Measurements from ENCODE around the gene BOLA3. TPM values are rescaled to one million over a fixed set of nuclear protein-coding genes. Genes with fewer than 3 reads are reported as not detected.
A peak's percentile ranks its signal among the peaks of the same experiment; 100 is the strongest.
"Not testable (repeated sequence)": the region's sequence is repeated elsewhere in the genome, so short reads cannot be mapped to it uniquely, and the experiment has no call there.

BOLA3 gene
- total RNA-seq, 1 donor from 2014 or later: 48.8 TPM

- Histone ChIP-seq H3K4me3 (ENCODE audit: insufficient read depth, low read depth, low read length) (no peak overlapping the region), H3K4me2 (ENCODE audit: low read length) (peak overlapping the region; percentile 29), H3K4me1 (ENCODE audit: insufficient read depth, low read length) (no peaks in the 10 kb centered on the region), H3K79me2 (ENCODE audit: insufficient read depth, low read length) (no peaks in the 10 kb centered on the region), H3K36me3 (ENCODE audit: insufficient read depth, low read length) (peaks cover 6% of the 10 kb centered on the region), H4K20me1 (ENCODE audit: insufficient read depth, low read length) (no peaks in the 10 kb centered on the region), H3K9ac (ENCODE audit: low read length) (no peak overlapping the region), H3K27ac (ENCODE audit: low read depth, low read length) (no peak overlapping the region), H3K27me3 (ENCODE audit: insufficient read depth, low read length) (peaks cover 4% of the 10 kb centered on the region), H2AFZ (ENCODE audit: low read depth, low read length) (peak overlapping the region; percentile 47), H3K9me3 (ENCODE audit: insufficient read depth, low read depth, low read length) (no peaks in the 10 kb centered on the region)
- Mint-ChIP-seq H3K36me3 (ENCODE audit: low read depth, unreplicated experiment) (peaks cover 7% of the 10 kb centered on the region), H3K27me3 (ENCODE audit: low read depth, unreplicated experiment) (peaks cover 2% of the 10 kb centered on the region), H3K4me1 (ENCODE audit: low read depth, unreplicated experiment) (no peaks in the 10 kb centered on the region), H3K9me3 (ENCODE audit: unreplicated experiment) (no peaks in the 10 kb centered on the region), H3K4me3 (ENCODE audit: unreplicated experiment) (no peak overlapping the region), H3K27ac (ENCODE audit: unreplicated experiment) (no peak overlapping the region)
- FAIRE-seq (no peak), DNase-seq (ENCODE audit: low read depth) (no peak)
- TF ChIP-seq EZH2 (IDR thresholded peaks at IDR 0.05; ENCODE audit: insufficient read depth, low read length): no peak
- TF ChIP-seq CTCF (IDR thresholded peaks at IDR 0.05; ENCODE audit: insufficient read depth, low read depth, low read length): no peak
Observed at GRCh38 chr2:74130211-74130995, 17.3 kb downstream of the BOLA3 start.

GRCh38 chr2:74128206-74128605 lies 19.5 kb downstream of the BOLA3 start:
- Mint-ChIP-seq H3K27me3 (ENCODE audit: low read depth, unreplicated experiment) (peaks cover 2% of the 10 kb centered on the region), H3K4me1 (ENCODE audit: low read depth, unreplicated experiment) (no peaks in the 10 kb centered on the region), H3K27ac (ENCODE audit: unreplicated experiment) (no peak overlapping the region), H3K36me3 (ENCODE audit: low read depth, unreplicated experiment) (peaks cover 3% of the 10 kb centered on the region), H3K4me3 (ENCODE audit: unreplicated experiment) (no peak overlapping the region), H3K9me3 (ENCODE audit: unreplicated experiment) (no peaks in the 10 kb centered on the region)
- Histone ChIP-seq H3K27me3 (ENCODE audit: insufficient read depth, low read length) (peaks cover 4% of the 10 kb centered on the region), H3K36me3 (ENCODE audit: insufficient read depth, low read length) (no peaks in the 10 kb centered on the region), H3K4me2 (ENCODE audit: low read length) (no peak overlapping the region), H3K4me3 (ENCODE audit: insufficient read depth, low read depth, low read length) (no peak overlapping the region), H4K20me1 (ENCODE audit: insufficient read depth, low read length) (no peaks in the 10 kb centered on the region), H3K4me1 (ENCODE audit: insufficient read depth, low read length) (no peaks in the 10 kb centered on the region), H3K27ac (ENCODE audit: low read depth, low read length) (no peak overlapping the region), H3K79me2 (ENCODE audit: insufficient read depth, low read length) (no peaks in the 10 kb centered on the region), H3K9me3 (ENCODE audit: insufficient read depth, low read depth, low read length) (no peaks in the 10 kb centered on the region), H3K9ac (ENCODE audit: low read length) (no peak overlapping the region), H2AFZ (ENCODE audit: low read depth, low read length) (no peak overlapping the region)
- TF ChIP-seq CTCF (IDR thresholded peaks at IDR 0.05; ENCODE audit: insufficient read depth, low read depth, low read length) (no peak), EZH2 (IDR thresholded peaks at IDR 0.05; ENCODE audit: insufficient read depth, low read length) (no peak)
- no peak for FAIRE-seq
- DNase-seq (ENCODE audit: low read depth): no peak

GRCh38 chr2:74123955-74124354 lies 23.8 kb downstream of the BOLA3 start:
- not testable (repeated sequence) for FAIRE-seq; H2AFZ ChIP-seq (ENCODE audit: low read depth, low read length); H3K36me3 ChIP-seq (ENCODE audit: insufficient read depth, low read length); H3K4me1 ChIP-seq (ENCODE audit: insufficient read depth, low read length); H3K27ac ChIP-seq (ENCODE audit: low read depth, low read length); H3K4me3 Mint-ChIP-seq (ENCODE audit: unreplicated experiment); H3K9me3 ChIP-seq (ENCODE audit: insufficient read depth, low read depth, low read length); H3K79me2 ChIP-seq (ENCODE audit: insufficient read depth, low read length); H3K27me3 Mint-ChIP-seq (ENCODE audit: low read depth, unreplicated experiment); H3K36me3 Mint-ChIP-seq (ENCODE audit: low read depth, unreplicated experiment); H3K4me2 ChIP-seq (ENCODE audit: low read length); H3K9ac ChIP-seq (ENCODE audit: low read length); H3K27me3 ChIP-seq (ENCODE audit: insufficient read depth, low read length); H3K27ac Mint-ChIP-seq (ENCODE audit: unreplicated experiment); H3K4me3 ChIP-seq (ENCODE audit: insufficient read depth, low read depth, low read length); H4K20me1 ChIP-seq (ENCODE audit: insufficient read depth, low read length); DNase-seq (ENCODE audit: low read depth); H3K4me1 Mint-ChIP-seq (ENCODE audit: low read depth, unreplicated experiment)
- H3K9me3 Mint-ChIP-seq (ENCODE audit: unreplicated experiment): peaks cover 19% of the 10 kb centered on the region

GRCh38 chr2:74121846-74122245 lies 25.9 kb downstream of the BOLA3 start:
- H3K27me3 Mint-ChIP-seq (ENCODE audit: low read depth, unreplicated experiment): not testable (repeated sequence)

More at GRCh38 chr2:74121846-74122245, 25.9 kb downstream of the BOLA3 start:
- not testable (repeated sequence) for H3K9me3 ChIP-seq (ENCODE audit: insufficient read depth, low read depth, low read length); H3K4me3 Mint-ChIP-seq (ENCODE audit: unreplicated experiment); H3K27me3 ChIP-seq (ENCODE audit: insufficient read depth, low read length); H3K36me3 Mint-ChIP-seq (ENCODE audit: low read depth, unreplicated experiment); H3K4me2 ChIP-seq (ENCODE audit: low read length); H3K4me1 Mint-ChIP-seq (ENCODE audit: low read depth, unreplicated experiment); H3K27ac ChIP-seq (ENCODE audit: low read depth, low read length); DNase-seq (ENCODE audit: low read depth); H3K79me2 ChIP-seq (ENCODE audit: insufficient read depth, low read length); H4K20me1 ChIP-seq (ENCODE audit: insufficient read depth, low read length); FAIRE-seq; H3K9ac ChIP-seq (ENCODE audit: low read length); H3K36me3 ChIP-seq (ENCODE audit: insufficient read depth, low read length); H3K4me1 ChIP-seq (ENCODE audit: insufficient read depth, low read length); H3K4me3 ChIP-seq (ENCODE audit: insufficient read depth, low read depth, low read length); H2AFZ ChIP-seq (ENCODE audit: low read depth, low read length)
- peak overlapping the region; percentile 75 for H3K27ac Mint-ChIP-seq (ENCODE audit: unreplicated experiment)
- peaks cover 19% of the 10 kb centered on the region for H3K9me3 Mint-ChIP-seq (ENCODE audit: unreplicated experiment)
